OCI-LY3 (cell line): ENCODE data around the gene COL4A2.

Experiments used
- H2AFZ ChIP-seq: fragments of 200-600, 300-600 bp; shearing (Covaris generic); 2 replicates; pipeline ENCODE4 v1.6.0; 2014; ENCODE audit warnings: antibody characterized with exemption, low read depth, low read length
- H3K27ac ChIP-seq: fragments of 200-600, 300-600 bp; sonication (generic); 2 replicates; pipeline ENCODE4 v1.5.1; 2014; ENCODE audit warnings: mild to moderate bottlenecking, low read length, moderate library complexity, mixed read lengths
- H3K27me3 ChIP-seq: fragments of 200-600, 300-600 bp; sonication (generic); 2 replicates; pipeline ENCODE4 v1.6.1; 2014; ENCODE audit warnings: low read depth, low read length, mixed read lengths
- H3K36me3 ChIP-seq: fragments of 200-600, 300-600 bp; sonication (generic); replicated peaks from 2 replicates; pipeline ENCODE3; 2014; ENCODE audit warnings: low read depth, low read length, mixed read lengths
- H3K4me1 ChIP-seq: fragments of 300-600, 200-600 bp; sonication (generic); 2 replicates; pipeline ENCODE4 v1.6.1; 2014; ENCODE audit warnings: low read length, mixed read lengths
- H3K4me2 ChIP-seq: fragments of 200-600, 300-600 bp; sonication (generic); 2 replicates; pipeline ENCODE4 v1.6.1; 2014; ENCODE audit warnings: low read length, mixed read lengths
- H3K4me3 ChIP-seq: fragments of 300-600, 200-600 bp; sonication (generic); 2 replicates; pipeline ENCODE4 v1.5.1; 2014; ENCODE audit warnings: antibody characterized with exemption, mild to moderate bottlenecking, low read length, moderate library complexity
- H3K79me2 ChIP-seq: fragments of 300-600, 200-600 bp; shearing (Covaris generic); 2 replicates; pipeline ENCODE4 v1.6.1; 2014; ENCODE audit warnings: mild to moderate bottlenecking, low read length, mixed read lengths
- H3K9ac ChIP-seq: fragments of 300-600, 200-600 bp; shearing (Covaris generic); 2 replicates; pipeline ENCODE4 v1.6.0; 2014; ENCODE audit warnings: mild to moderate bottlenecking, low read length, moderate library complexity
- H3K9me3 ChIP-seq: fragments of 200-600, 300-600 bp; shearing (Covaris generic); 2 replicates; pipeline ENCODE4 v1.6.1; 2014; ENCODE audit warnings: low read length, mixed read lengths; ENCODE audit not compliant: insufficient read depth
- H4K20me1 ChIP-seq: fragments of 200-600, 300-600 bp; sonication (generic); 2 replicates; pipeline ENCODE4 v1.6.1; 2016; ENCODE audit warnings: low read length, mixed read lengths; ENCODE audit not compliant: insufficient read depth
- EZH2phosphoT487 ChIP-seq: fragments of 200-600 bp; shearing (Covaris generic); IDR thresholded peaks from 2 replicates; pipeline ENCODE4 v1.6.1; 2018; ENCODE audit warnings: antibody characterized with exemption, mixed run types, low read depth
- TF ChIP-seq, protein P1 (sequence below): fragments of 200-600, 300-600 bp; sonication (generic); IDR thresholded peaks from 2 replicates; pipeline ENCODE4 v1.5.1; 2014; ENCODE audit warnings: antibody characterized with exemption, low read length, low read depth

The COL4A2 gene

DNA sequence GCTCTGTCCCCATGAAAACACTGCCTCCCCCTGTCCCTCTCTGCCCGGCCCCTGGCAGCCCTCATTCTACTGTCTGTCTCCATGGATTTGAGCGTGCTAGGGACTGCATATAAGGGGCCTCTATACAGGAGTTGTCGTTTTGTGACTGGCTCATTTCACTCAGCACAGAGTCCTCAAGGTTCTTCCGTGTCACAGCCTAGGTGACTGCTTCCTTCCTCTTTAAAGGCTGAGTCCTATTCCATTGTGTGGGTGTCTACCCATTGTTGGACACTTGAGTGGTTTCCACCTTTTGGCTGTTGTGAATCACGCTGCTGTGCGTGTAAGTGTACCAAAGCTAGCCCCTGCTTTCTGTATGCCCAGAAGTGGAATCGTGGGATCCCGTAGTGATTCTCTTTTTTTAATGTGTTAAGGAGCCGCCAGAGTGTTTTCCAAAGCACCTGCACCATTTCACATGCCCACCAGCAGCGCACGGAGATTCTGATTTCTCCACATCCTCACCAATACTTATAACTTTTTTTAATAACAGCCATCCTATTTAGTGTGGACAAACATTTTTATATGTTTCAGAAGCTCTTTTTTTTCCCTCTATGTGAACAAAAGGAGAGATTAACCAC, 116.7 kb downstream of the COL4A2 start:
- H3K79me2 ChIP-seq, result no peaks in the 10 kb centered on the region
- no peaks in the 10 kb centered on the region for H3K9me3 ChIP-seq
- no peak overlapping the region for H3K4me2 ChIP-seq
- H3K27me3 ChIP-seq, result peaks cover 58% of the 10 kb centered on the region
- no peaks in the 10 kb centered on the region for H3K4me1 ChIP-seq
- no peaks in the 10 kb centered on the region for H4K20me1 ChIP-seq
- TF ChIP-seq, protein P1, sequence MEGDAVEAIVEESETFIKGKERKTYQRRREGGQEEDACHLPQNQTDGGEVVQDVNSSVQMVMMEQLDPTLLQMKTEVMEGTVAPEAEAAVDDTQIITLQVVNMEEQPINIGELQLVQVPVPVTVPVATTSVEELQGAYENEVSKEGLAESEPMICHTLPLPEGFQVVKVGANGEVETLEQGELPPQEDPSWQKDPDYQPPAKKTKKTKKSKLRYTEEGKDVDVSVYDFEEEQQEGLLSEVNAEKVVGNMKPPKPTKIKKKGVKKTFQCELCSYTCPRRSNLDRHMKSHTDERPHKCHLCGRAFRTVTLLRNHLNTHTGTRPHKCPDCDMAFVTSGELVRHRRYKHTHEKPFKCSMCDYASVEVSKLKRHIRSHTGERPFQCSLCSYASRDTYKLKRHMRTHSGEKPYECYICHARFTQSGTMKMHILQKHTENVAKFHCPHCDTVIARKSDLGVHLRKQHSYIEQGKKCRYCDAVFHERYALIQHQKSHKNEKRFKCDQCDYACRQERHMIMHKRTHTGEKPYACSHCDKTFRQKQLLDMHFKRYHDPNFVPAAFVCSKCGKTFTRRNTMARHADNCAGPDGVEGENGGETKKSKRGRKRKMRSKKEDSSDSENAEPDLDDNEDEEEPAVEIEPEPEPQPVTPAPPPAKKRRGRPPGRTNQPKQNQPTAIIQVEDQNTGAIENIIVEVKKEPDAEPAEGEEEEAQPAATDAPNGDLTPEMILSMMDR, result no peak
- no peak for TF ChIP-seq EZH2phosphoT487
- H3K4me3 ChIP-seq, result no peak overlapping the region
- H3K36me3 ChIP-seq, result no peaks in the 10 kb centered on the region
- H2AFZ ChIP-seq, result no peak overlapping the region
- H3K27ac ChIP-seq, result no peak overlapping the region
- H3K9ac ChIP-seq, result no peak overlapping the region

DNA sequence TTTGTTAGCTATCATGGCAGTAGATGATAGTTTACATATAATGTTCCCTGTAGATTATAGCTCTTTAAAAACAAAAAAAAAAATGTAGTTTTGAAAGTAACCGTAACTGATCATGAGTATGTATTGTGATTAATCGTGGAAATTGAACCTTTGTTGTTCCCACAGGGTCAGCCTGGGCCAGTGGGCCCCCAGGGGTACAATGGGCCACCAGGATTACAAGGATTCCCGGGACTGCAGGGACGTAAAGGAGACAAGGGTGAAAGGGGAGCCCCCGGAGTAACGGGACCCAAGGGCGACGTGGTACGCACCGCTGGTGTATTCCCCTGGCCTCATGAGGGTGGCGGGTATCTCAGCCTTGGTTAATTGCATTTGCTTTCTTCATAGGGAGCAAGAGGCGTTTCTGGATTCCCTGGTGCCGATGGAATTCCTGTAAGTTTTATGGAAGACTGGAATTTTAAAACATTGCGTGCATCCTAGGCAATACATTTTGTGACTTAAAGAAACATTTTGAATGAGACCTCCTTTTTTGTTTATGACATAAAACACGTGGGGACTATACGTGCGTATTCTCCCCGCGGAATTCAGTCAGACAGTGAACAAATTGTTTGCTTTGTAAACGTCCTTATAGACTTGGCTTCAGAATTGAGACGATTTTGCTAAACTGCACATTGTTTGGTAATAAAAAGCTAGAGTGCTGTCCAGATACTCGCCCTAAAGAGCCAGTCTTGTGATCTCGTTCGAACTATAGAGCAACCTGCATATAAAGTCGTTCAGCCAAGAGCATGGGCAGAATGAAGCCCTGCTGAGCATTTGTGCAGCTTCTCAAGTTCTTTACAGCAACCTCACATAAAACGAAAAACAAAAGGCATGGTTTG, 117.7 kb downstream of the COL4A2 start:
- H3K4me2 ChIP-seq, result no peak overlapping the region
- no peaks in the 10 kb centered on the region for H4K20me1 ChIP-seq
- no peaks in the 10 kb centered on the region for H3K79me2 ChIP-seq
- H3K27ac ChIP-seq, result no peak overlapping the region
- no peaks in the 10 kb centered on the region for H3K4me1 ChIP-seq
- TF ChIP-seq, protein P1, result no peak
- no peak for TF ChIP-seq EZH2phosphoT487
- H3K4me3 ChIP-seq, result no peak overlapping the region
- H3K27me3 ChIP-seq, result peaks cover 54% of the 10 kb centered on the region
- no peak overlapping the region for H2AFZ ChIP-seq
- H3K36me3 ChIP-seq, result no peaks in the 10 kb centered on the region
- no peak overlapping the region for H3K9ac ChIP-seq
- H3K9me3 ChIP-seq, result no peaks in the 10 kb centered on the region

GRCh38 chr13:110425444-110425780, 118.3 kb downstream of the COL4A2 start:
- no peak overlapping the region for H3K27ac ChIP-seq
- H3K79me2 ChIP-seq, result no peaks in the 10 kb centered on the region
- H3K9ac ChIP-seq, result no peak overlapping the region
- H3K4me1 ChIP-seq, result no peaks in the 10 kb centered on the region
- H3K27me3 ChIP-seq, result peaks cover 51% of the 10 kb centered on the region
- no peaks in the 10 kb centered on the region for H3K9me3 ChIP-seq
- H3K4me2 ChIP-seq, result no peak overlapping the region
- TF ChIP-seq, protein P1, result no peak
- no peak for TF ChIP-seq EZH2phosphoT487
- H4K20me1 ChIP-seq, result no peaks in the 10 kb centered on the region
- no peak overlapping the region for H3K4me3 ChIP-seq
- no peak overlapping the region for H2AFZ ChIP-seq
- H3K36me3 ChIP-seq, result no peaks in the 10 kb centered on the region

GRCh38 chr13:110426735-110427134, 119.7 kb downstream of the COL4A2 start:
- Histone ChIP-seq H3K36me3 (no peaks in the 10 kb centered on the region), H3K27ac (no peak overlapping the region), H3K27me3 (peaks cover 45% of the 10 kb centered on the region), H3K9ac (no peak overlapping the region), H4K20me1 (no peaks in the 10 kb centered on the region), H3K4me3 (no peak overlapping the region), H3K4me1 (no peaks in the 10 kb centered on the region), H2AFZ (no peak overlapping the region), H3K79me2 (no peaks in the 10 kb centered on the region), H3K9me3 (no peaks in the 10 kb centered on the region), H3K4me2 (no peak overlapping the region)
- TF ChIP-seq, protein P1, result no peak
- TF ChIP-seq EZH2phosphoT487, result no peak
